ACC112 (cell line): ENCODE data around the gene NPHP4.

ENCODE experiments used
- H2AFZ ChIP-seq: fragments of 200-600 bp; sonication (generic); one replicate; pipeline ENCODE4 v1.6.0; 2017; ENCODE audit warnings: antibody characterized with exemption, low read length; ENCODE audit not compliant: unreplicated experiment
- H3K27ac ChIP-seq: fragments of 200-600 bp; sonication (generic); 2 replicates; pipeline ENCODE4 v1.5.1; 2014; ENCODE audit warnings: low read depth, mild to moderate bottlenecking, antibody characterized with exemption, low read length, moderate library complexity
- H3K27me3 ChIP-seq: fragments of 200-600 bp; sonication (generic); 2 replicates; pipeline ENCODE4 v1.6.1; 2014; ENCODE audit warnings: mild to moderate bottlenecking, antibody characterized with exemption, low read length, moderate library complexity, mixed read lengths; ENCODE audit not compliant: insufficient read depth
- H3K36me3 ChIP-seq: fragments of 200-600 bp; sonication (generic); 2 replicates; pipeline ENCODE4 v1.6.1; 2016; ENCODE audit warnings: mild to moderate bottlenecking, antibody characterized with exemption, low read length, moderate library complexity, mixed read lengths; ENCODE audit not compliant: insufficient read depth
- H3K4me1 ChIP-seq: fragments of 200-600 bp; sonication (generic); one replicate; pipeline ENCODE4 v1.6.1; 2016; ENCODE audit warnings: low read length, mixed read lengths; ENCODE audit not compliant: insufficient read depth, unreplicated experiment, control insufficient read depth
- H3K4me3 ChIP-seq: fragments of 200-600 bp; sonication (generic); 2 replicates; pipeline ENCODE4 v1.5.1; 2014; ENCODE audit warnings: mild to moderate bottlenecking, low read depth, low read length
- H3K79me2 ChIP-seq: fragments of 200-600 bp; sonication (generic); one replicate; pipeline ENCODE4 v1.6.0; 2016; ENCODE audit warnings: low read length; ENCODE audit not compliant: control insufficient read depth, unreplicated experiment, insufficient read depth

NPHP4 gene

GRCh38 chr1:6011161-6011945 lies 19.1 kb upstream of the NPHP4 start:
- no peak overlapping the region for H2AFZ ChIP-seq
- H3K79me2 ChIP-seq: no peaks in the 10 kb centered on the region
- H3K36me3 ChIP-seq: no peaks in the 10 kb centered on the region
- no peak overlapping the region for H3K27ac ChIP-seq
- H3K27me3 ChIP-seq: no peaks in the 10 kb centered on the region
- H3K4me1 ChIP-seq: peaks cover 5% of the 10 kb centered on the region
- H3K4me3 ChIP-seq: no peak overlapping the region

GRCh38 chr1:6010554-6010953 lies 18.3 kb upstream of the NPHP4 start:
- no peak overlapping the region for H2AFZ ChIP-seq
- no peaks in the 10 kb centered on the region for H3K79me2 ChIP-seq
- H3K4me1 ChIP-seq: no peaks in the 10 kb centered on the region
- H3K4me3 ChIP-seq: no peak overlapping the region
- no peaks in the 10 kb centered on the region for H3K27me3 ChIP-seq
- H3K36me3 ChIP-seq: no peaks in the 10 kb centered on the region
- no peak overlapping the region for H3K27ac ChIP-seq

- no peak overlapping the region for H3K27ac ChIP-seq
- no peaks in the 10 kb centered on the region for H3K79me2 ChIP-seq
- H3K4me1 ChIP-seq: no peaks in the 10 kb centered on the region
- H3K27me3 ChIP-seq: no peaks in the 10 kb centered on the region
- no peaks in the 10 kb centered on the region for H3K36me3 ChIP-seq
- H3K4me3 ChIP-seq: no peak overlapping the region
- H2AFZ ChIP-seq: no peak overlapping the region
Observed at GRCh38 chr1:6009120-6010040, 17.2 kb upstream of the NPHP4 start.

GRCh38 chr1:6008696-6009095 lies 16.5 kb upstream of the NPHP4 start:
- no peaks in the 10 kb centered on the region for H3K27me3 ChIP-seq
- H3K27ac ChIP-seq: no peak overlapping the region
- no peak overlapping the region for H3K4me3 ChIP-seq
- H3K36me3 ChIP-seq: no peaks in the 10 kb centered on the region
- no peaks in the 10 kb centered on the region for H3K4me1 ChIP-seq
- no peaks in the 10 kb centered on the region for H3K79me2 ChIP-seq
- H2AFZ ChIP-seq: no peak overlapping the region

- H3K79me2 ChIP-seq: no peaks in the 10 kb centered on the region
- H3K4me3 ChIP-seq: no peak overlapping the region
- H3K27ac ChIP-seq: no peak overlapping the region
- no peaks in the 10 kb centered on the region for H3K36me3 ChIP-seq
- H2AFZ ChIP-seq: no peak overlapping the region
- no peaks in the 10 kb centered on the region for H3K4me1 ChIP-seq
- no peaks in the 10 kb centered on the region for H3K27me3 ChIP-seq
Observed at GRCh38 chr1:6008084-6008415, 15.8 kb upstream of the NPHP4 start.

GRCh38 chr1:6007318-6008083 lies 15.3 kb upstream of the NPHP4 start:
- no peaks in the 10 kb centered on the region for H3K4me1 ChIP-seq
- H3K27me3 ChIP-seq: no peaks in the 10 kb centered on the region
- H3K4me3 ChIP-seq: no peak overlapping the region
- no peak overlapping the region for H3K27ac ChIP-seq
- no peak overlapping the region for H2AFZ ChIP-seq
- H3K79me2 ChIP-seq: no peaks in the 10 kb centered on the region
- H3K36me3 ChIP-seq: no peaks in the 10 kb centered on the region

- H2AFZ ChIP-seq: no peak overlapping the region
- no peaks in the 10 kb centered on the region for H3K4me1 ChIP-seq
- no peaks in the 10 kb centered on the region for H3K27me3 ChIP-seq
- H3K27ac ChIP-seq: no peak overlapping the region
- H3K79me2 ChIP-seq: no peaks in the 10 kb centered on the region
- no peaks in the 10 kb centered on the region for H3K36me3 ChIP-seq
- no peak overlapping the region for H3K4me3 ChIP-seq
Observed at GRCh38 chr1:6006882-6007281, 14.7 kb upstream of the NPHP4 start.

GRCh38 chr1:6005276-6005917 lies 13.2 kb upstream of the NPHP4 start:
- no peak overlapping the region for H2AFZ ChIP-seq
- H3K79me2 ChIP-seq: no peaks in the 10 kb centered on the region
- H3K27me3 ChIP-seq: no peaks in the 10 kb centered on the region
- no peaks in the 10 kb centered on the region for H3K36me3 ChIP-seq
- H3K4me1 ChIP-seq: no peaks in the 10 kb centered on the region
- no peak overlapping the region for H3K4me3 ChIP-seq
- no peak overlapping the region for H3K27ac ChIP-seq

- no peaks in the 10 kb centered on the region for H3K27me3 ChIP-seq
- no peak overlapping the region for H2AFZ ChIP-seq
Observed at GRCh38 chr1:6004412-6005123, 12.3 kb upstream of the NPHP4 start.

More at GRCh38 chr1:6004412-6005123, 12.3 kb upstream of the NPHP4 start:
- Histone ChIP-seq H3K36me3 (no peaks in the 10 kb centered on the region), H3K4me1 (no peaks in the 10 kb centered on the region), H3K79me2 (no peaks in the 10 kb centered on the region), H3K27ac (no peak overlapping the region), H3K4me3 (no peak overlapping the region)
